ENCODE results near the gene TMEM208. TPM values are rescaled to one million over a fixed set of nuclear protein-coding genes. Genes with fewer than 3 reads are reported as not detected.

Gene TMEM208
- total RNA-seq, 6 experiments from 2014 or later, result 50.9 to 67.8 (median 58.4) TPM

DNA sequence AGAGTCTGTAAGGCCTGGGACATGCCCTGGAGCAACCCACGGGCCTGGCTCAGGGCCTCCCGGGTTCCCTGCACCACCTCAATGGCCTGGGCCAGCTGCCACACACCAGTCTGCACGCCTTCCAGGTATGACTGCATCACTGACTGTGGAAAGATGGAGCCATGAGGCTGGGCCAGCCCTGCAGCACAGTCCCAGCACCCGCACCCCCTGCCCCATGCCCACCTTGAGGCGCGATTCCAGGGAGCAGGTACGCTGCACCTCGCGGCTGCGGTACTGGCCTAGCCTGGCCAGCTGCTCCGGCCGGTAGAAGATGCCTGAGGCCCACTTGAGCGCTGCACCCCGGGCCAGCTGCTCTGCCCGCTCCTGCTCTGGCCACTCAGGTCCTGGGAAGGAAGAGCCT lies 38.1 kb upstream of the TMEM208 start:
- DNase-seq, result no peak
- Mint-ChIP-seq H3K27ac (no peak overlapping the region), H3K36me3 (ENCODE audit: low read depth) (peaks cover 13% of the 10 kb centered on the region), H3K4me3 (no peak overlapping the region), H3K9me3 (no peaks in the 10 kb centered on the region), H3K4me1 (ENCODE audit: low read depth) (peaks cover 50% of the 10 kb centered on the region), H3K27me3 (ENCODE audit: insufficient read depth) (peaks cover 3% of the 10 kb centered on the region)
- TF ChIP-seq, protein P1, sequence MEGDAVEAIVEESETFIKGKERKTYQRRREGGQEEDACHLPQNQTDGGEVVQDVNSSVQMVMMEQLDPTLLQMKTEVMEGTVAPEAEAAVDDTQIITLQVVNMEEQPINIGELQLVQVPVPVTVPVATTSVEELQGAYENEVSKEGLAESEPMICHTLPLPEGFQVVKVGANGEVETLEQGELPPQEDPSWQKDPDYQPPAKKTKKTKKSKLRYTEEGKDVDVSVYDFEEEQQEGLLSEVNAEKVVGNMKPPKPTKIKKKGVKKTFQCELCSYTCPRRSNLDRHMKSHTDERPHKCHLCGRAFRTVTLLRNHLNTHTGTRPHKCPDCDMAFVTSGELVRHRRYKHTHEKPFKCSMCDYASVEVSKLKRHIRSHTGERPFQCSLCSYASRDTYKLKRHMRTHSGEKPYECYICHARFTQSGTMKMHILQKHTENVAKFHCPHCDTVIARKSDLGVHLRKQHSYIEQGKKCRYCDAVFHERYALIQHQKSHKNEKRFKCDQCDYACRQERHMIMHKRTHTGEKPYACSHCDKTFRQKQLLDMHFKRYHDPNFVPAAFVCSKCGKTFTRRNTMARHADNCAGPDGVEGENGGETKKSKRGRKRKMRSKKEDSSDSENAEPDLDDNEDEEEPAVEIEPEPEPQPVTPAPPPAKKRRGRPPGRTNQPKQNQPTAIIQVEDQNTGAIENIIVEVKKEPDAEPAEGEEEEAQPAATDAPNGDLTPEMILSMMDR (IDR thresholded peaks at IDR 0.05), result no peak

DNA sequence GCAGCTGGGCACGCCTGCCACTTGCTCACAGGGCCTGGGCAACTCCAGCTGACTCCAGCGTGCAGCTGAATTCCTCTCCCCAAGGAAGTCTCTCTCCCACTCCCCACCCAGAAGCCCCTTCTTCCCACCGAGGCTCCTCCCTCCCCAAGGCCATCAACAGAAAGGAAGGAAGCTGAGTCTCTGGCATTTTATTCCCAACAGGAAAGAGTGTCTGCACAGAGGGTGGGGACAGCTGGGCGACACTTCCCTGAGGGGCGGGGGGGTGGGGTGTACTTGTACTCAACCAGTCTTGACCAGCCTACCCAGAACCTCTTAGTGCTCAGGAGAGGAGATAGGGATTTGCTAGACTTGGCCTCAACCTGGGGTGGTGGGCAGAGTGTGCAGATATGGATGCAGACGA lies 36.9 kb upstream of the TMEM208 start, which contains the start of gene EXOC3L1:
Gene EXOC3L1, minus strand, starts transcription at position 96 of the 400 bp plus-strand sequence. CDS start 460 bp downstream, outside the sequence.
- H3K36me3 Mint-ChIP-seq (ENCODE audit: low read depth), result peaks cover 17% of the 10 kb centered on the region
- H3K9me3 Mint-ChIP-seq, result no peaks in the 10 kb centered on the region
- TF ChIP-seq, protein P1 (IDR thresholded peaks at IDR 0.05), result no peak
- H3K4me1 Mint-ChIP-seq (ENCODE audit: low read depth), result peaks cover 52% of the 10 kb centered on the region
- H3K4me3 Mint-ChIP-seq, result no peak within 1 kb of the TSS
- H3K27me3 Mint-ChIP-seq (ENCODE audit: insufficient read depth), result peaks cover 3% of the 10 kb centered on the region
- DNase-seq, result no peak
- no peak within 1 kb of the TSS for H3K27ac Mint-ChIP-seq

DNA sequence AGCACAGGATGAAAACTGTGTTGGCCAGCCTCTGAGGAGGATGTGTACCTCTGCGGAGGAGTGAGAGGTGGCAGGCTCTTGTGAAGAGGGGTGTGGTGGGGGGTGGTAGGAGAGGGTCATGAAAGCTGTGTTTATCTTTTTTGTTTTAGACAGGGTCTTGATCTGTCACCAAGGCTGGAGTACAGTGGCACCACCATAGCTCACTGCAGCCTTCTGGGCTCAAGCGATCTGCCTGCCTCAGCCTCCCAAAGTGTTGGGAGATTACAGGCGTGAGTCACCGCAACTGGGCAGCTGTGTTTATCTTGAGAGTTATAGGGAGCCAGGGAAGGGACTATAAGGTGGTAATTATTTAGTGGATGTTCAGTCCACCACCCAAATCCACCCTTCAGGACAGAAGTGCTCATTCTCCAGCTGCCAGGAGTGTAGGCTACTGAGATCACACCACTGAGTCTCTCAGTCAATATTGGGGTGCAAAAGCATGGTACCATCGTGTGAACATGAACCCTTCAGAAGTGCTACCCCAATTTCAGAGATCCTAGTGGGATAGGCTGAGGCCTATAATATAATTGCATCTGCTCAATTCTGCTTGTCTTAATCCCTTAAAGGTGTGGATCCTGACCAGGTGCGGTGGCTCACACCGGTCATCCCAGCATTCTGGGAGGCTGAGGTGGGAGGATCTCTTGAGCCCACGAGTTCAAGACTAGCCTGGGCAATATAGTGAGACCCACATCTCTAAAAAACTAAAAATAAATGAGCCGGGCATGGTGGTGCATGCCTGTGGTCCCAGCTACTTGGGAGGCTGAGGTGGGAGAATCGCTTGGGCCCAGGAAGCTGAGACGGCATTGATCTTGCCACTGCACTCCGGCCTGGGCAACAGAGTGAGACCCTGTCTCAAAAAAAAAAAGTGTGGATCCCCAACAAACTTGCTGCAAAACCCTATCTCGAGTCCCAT lies 36.2 kb upstream of the TMEM208 start:
- Mint-ChIP-seq H3K4me1 (ENCODE audit: low read depth) (peaks cover 46% of the 10 kb centered on the region), H3K36me3 (ENCODE audit: low read depth) (peaks cover 22% of the 10 kb centered on the region), H3K27ac (no peak overlapping the region), H3K9me3 (no peaks in the 10 kb centered on the region), H3K4me3 (no peak overlapping the region; the same call in 1 of the 2 replicates), H3K27me3 (ENCODE audit: insufficient read depth) (peaks cover 3% of the 10 kb centered on the region; the same call in 1 of the 2 replicates)
- no peak for DNase-seq
- TF ChIP-seq, protein P1 (IDR thresholded peaks at IDR 0.05), result no peak

- Mint-ChIP-seq H3K9me3 (no peaks in the 10 kb centered on the region), H3K4me1 (ENCODE audit: low read depth) (peaks cover 45% of the 10 kb centered on the region), H3K27ac (peak overlapping the region; percentile 69; the same call in 1 of the 2 replicates), H3K27me3 (ENCODE audit: insufficient read depth) (peaks cover 4% of the 10 kb centered on the region; the same call in 1 of the 2 replicates), H3K4me3 (peak overlapping the region; percentile 96), H3K36me3 (ENCODE audit: low read depth) (peaks cover 30% of the 10 kb centered on the region)
- no peak for DNase-seq
- TF ChIP-seq, protein P1 (IDR thresholded peaks at IDR 0.05), result no peak
Measured at GRCh38 chr16:67191411-67191994, 35.4 kb upstream of the TMEM208 start.

GRCh38 chr16:67191995-67192681 lies 34.8 kb upstream of the TMEM208 start, which contains the start of gene E2F4:
E2F4 (plus strand) TSS chr16:67192155; CDS start chr16:67192228, 73 bp downstream.
- Mint-ChIP-seq H3K4me1 (ENCODE audit: low read depth) (peaks cover 46% of the 10 kb centered on the region), H3K36me3 (ENCODE audit: low read depth) (peaks cover 36% of the 10 kb centered on the region), H3K27ac (peak within 1 kb of the TSS; percentile 83), H3K9me3 (no peaks in the 10 kb centered on the region), H3K27me3 (ENCODE audit: insufficient read depth) (peaks cover 7% of the 10 kb centered on the region), H3K4me3 (peak within 1 kb of the TSS; percentile 96)
- peak; percentile 88 for DNase-seq
- TF ChIP-seq, protein P1 (IDR thresholded peaks at IDR 0.05), result no peak

Measured in HFFc6 (cell line).